Stimulated activated CD8-positive, alpha-beta memory T cell treated with anti-CD3 and anti-CD28 coated beads, Interleukin-7, amount 100 ng/mL, for 24 hours (primary cell): ENCODE measurements around the gene PCBD2.
"Not testable (repeated sequence)": the region's sequence is repeated elsewhere in the genome, so short reads cannot be mapped to it uniquely, and the experiment has no call there.

Experiments
- DNase-seq: peaks from one replicate; pipeline ENCODE4 v3.0.0-alpha.2; 2020; ENCODE audit warnings: low read depth

Gene PCBD2

DNA sequence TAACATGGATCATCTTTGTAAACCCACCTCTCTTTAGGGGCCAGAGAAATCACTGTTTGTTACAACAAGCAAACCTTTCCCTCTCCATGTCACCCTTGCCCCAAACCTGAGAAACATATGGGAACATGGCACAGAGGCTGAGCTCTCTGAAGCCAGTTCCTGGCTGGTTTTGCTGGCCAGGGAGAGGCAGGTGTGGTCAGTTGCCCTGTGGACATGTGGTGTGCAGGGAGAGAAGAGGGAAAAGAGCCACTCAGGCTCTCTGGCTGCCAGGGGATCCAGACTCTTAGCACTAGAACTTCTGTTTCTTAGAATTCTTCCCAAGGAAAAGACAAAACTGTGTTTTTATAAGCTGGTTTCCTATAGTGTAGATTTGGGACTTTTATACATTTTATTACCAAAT, 58.2 kb downstream of the PCBD2 start:
- no peak for DNase-seq

GRCh38 chr5:134964359-134965270, 59.7 kb downstream of the PCBD2 start:
- DNase-seq = no peak

- DNase-seq = no peak
Observed at GRCh38 chr5:134965271-134965825, 60.4 kb downstream of the PCBD2 start.

- no peak for DNase-seq
Observed at GRCh38 chr5:134967607-134968006, 62.7 kb downstream of the PCBD2 start, which contains the start of gene CATSPER3. Gene CATSPER3 (plus strand): TSS chr5:134967907. CDS start chr5:134967992, 85 bp downstream.

- DNase-seq = no peak
Observed at GRCh38 chr5:134968055-134968454, 63.1 kb downstream of the PCBD2 start.

DNA sequence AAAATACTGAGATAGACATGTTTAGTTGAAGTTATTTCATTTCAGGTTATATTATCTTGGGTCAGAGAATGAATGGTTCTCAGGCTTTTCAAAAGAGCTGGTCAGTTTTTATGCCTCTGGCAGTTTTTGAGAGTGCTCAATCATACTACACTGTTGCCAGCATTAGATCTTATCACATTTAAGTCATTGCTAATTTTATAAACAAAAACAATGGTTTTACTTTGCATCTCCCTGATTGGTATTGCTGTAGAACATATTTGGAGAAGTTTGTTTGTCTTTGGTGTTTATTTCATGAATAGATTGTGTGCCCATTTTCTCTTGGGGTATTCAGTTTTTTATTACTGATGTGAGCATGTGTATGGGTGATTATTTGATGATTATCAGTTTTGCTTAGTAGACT, 64.2 kb downstream of the PCBD2 start:
- DNase-seq = no peak

DNA sequence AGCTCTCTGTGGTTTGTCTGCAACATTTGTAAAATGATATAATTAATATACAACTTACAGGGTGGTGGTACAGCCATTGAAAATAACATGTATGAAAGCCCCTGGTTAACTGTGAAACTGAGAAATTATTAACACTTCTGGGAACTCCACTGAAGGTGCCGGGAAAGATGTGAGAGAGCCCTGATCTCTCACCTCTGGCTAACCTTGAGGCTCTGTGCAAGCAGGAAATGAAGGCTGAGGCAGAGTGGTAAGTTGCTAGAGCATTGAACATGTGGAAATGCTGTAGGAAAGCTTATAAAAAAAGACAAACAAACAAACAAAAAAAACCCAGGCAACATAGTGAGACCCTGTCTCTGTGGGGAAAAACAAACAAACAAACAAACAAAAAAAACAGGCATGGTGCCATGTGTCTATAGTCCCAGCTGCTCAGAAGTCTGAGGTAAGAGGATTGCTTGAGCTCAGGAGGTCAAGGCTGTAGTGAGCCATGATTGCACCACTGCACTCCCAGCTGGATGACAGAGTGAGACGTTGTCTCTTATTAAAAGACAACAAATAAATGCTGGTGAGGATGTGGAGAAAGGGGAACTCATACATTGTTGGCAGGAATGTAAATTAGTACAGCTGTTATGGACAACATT, 70.3 kb downstream of the PCBD2 start:
- DNase-seq = no peak

- no peak for DNase-seq
Observed at GRCh38 chr5:134975843-134976242, 70.9 kb downstream of the PCBD2 start.

DNA sequence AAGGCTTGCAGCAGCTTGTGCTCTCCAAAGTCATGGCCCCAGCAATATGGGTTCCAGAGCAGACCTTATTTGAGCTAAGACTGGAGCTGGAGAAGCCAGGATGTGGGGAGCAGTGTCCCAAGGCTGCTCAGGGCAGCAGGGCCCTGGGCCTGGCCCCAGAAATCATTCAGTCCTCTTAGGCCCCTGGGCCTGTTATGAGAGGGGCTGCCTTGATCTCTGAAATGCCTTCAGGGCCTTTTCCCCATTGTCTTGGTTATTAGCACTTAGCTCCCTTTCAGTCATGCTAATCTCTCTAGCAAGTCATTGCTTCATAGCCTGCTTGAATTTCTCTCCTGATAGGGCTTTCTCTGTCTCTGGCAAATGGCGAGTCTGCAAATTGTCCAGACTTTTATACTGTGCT, 71.9 kb downstream of the PCBD2 start:
- no peak for DNase-seq

DNA sequence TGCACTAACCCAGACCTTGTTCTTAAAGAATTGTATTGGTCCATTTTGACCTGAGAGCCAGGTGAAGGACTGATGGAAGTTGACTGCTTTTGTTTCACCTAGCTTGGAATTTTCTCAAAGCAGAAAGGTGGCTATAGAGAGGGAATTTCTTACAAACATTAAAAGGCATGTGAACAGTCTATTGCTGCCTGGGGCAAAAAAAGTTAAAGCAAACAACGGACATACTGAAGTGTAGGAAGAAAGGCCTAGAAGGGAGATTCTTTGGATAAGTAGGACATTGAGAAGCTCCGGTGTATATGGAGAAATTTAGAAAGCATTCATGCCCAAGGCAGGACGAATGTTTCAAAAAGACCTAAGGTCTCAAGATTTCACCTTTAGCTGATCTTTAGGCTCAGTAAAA, 74.5 kb downstream of the PCBD2 start:
- no peak for DNase-seq

GRCh38 chr5:134982230-134982629, 77.3 kb downstream of the PCBD2 start:
- DNase-seq = no peak

DNA sequence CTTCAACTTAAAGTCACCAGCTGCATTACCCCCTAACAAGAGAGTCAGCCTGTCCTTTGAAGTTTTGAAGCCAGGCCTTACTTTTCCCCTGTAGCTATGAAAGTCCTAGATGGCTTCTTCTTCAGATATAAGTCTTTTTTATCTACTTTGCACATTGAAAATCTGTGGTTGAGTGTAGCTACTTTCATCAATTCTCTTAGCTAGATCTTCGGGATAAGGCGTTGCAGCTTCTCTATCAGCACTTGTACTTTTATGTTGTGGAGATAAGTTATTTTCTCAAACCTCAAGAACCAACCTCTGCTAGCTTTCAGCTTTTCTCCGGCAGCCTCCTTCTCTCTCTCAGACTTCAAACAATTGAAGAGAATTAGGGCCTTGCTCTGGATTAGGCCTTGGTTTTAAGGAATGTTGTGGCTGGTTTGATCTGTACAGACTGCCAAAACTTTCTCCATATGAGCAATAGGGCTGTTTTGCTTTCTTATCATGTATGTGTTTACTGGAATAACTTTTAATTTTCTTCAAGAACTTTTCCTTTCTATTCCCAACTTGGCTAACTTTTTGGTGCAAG, 84.4 kb downstream of the PCBD2 start:
- no peak for DNase-seq

GRCh38 chr5:134990183-134990582, 85.3 kb downstream of the PCBD2 start:
- not testable (repeated sequence) for DNase-seq

DNA sequence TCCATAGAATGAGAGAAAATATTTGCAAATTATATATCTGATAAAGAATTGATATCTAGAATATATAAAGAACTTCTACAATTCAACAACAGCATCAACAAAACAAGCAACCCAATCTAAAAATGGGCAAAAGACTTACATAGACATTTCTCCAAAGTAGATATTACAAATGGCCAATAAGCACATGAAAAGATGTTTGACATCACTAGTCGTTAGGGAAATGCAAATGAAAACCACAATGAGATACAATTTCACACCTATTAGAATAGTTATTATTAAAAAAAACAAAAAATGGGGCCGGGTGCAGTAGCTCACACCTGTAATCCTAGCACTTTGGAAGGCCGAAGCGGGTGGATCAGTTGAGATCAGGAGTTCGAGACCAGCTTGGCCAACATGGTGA, 87.2 kb downstream of the PCBD2 start:
- no peak for DNase-seq

DNA sequence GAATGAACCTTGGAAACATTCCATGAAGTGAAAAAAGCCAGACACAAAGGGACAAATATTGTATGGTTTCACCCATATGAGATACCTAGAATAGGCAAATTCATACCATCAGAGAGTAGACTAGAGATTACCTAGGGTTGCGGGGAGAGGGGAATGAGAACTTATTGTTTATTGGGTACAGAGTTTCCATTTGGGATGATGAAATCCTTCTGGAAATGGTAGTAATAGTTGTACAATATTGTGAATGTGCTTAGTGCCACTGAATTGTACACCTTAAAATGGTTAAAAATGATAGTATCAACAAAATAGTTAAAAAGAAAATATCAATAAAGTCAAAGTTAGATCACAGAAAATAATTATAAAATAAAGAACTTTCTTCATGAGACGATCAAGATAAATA, 88.2 kb downstream of the PCBD2 start:
- no peak for DNase-seq

GRCh38 chr5:134994560-134995156, 89.7 kb downstream of the PCBD2 start:
- DNase-seq = no peak

DNA sequence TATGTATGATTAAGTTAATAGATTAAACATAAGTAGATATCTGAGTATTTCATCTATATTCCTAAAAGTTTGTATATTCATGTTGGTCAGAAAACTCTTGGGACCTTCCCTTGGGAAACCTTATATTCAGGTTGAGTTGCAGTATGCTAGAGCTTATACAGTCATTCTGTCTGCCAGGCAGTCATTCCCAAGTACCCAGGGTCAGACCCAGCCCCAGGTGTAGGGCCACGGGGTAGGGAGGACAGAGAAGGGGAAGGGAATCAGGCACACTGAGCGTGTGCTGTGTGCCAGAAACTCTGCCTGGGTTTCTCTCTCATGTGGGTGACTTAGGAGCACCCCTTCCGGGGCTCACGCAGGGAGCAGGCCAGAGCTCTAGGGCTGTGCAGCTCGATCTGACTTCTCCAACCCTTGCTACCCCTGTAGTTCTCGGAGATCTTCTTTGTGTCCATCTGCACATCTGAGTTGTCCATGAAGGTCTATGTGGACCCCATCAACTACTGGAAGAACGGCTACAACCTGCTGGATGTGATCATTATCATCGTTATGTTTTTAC, 91.0 kb downstream of the PCBD2 start:
- DNase-seq = no peak

- DNase-seq = no peak
Observed at GRCh38 chr5:134997015-134997414, 92.1 kb downstream of the PCBD2 start.

DNA sequence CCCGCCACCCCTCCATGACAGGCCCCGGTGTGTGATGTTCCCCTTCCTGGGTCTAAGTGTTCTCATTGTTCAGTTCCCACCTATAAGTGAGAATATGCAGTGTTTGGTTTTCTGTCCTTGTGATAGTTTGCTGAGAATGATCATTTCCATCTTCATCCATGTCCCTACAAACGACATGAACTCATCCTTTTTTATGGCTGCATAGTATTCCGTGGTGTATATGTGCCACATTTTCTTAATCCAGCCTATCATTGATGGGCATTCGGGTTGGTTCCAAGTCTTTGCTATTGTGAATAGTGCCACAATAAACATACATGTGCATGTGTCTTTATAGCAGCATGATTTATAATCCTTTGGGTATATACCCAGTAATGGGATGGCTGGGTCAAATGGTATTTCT, 93.1 kb downstream of the PCBD2 start:
- DNase-seq = not testable (repeated sequence)

DNA sequence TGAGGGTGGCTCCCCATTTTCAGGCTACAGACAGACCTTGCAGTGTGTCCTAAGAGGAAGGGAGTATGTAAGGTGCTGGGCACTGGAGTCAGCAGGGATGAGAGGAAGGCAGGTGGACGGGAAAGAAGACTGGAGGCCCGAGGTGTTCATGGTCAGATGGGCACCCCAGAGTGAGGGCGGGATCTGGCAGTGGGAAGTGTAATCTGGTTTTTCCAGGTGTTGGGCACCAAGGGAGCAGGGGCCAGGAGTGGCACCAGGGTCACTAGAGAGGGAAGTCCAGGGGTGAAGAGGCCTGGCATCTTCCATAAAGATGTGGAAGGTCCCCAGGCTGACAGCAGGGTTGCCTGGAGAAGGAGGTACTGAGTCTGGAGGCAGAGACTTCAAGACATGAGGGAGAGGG, 99.4 kb downstream of the PCBD2 start:
- DNase-seq = no peak

DNA sequence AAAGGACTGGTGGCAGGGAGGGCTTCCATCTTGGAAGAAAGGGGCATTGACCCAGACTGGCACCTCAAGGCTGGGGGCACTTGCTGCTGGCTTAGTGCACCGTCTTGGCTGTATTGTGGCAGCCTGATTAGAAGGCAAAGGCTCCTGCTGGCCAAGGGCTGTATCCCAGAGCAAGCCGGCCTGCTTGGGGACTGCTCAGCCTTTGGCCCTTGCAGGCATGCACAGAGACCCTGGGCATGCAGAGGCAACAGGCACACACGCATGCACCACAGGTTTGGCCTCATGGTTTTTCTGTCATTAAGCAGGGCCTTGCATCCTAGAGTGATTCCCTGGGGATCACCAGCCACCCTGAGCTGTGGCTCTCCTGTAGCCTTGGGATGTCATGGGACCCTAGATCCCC, 100.1 kb downstream of the PCBD2 start:
- no peak for DNase-seq

GRCh38 chr5:135007305-135007704, 102.4 kb downstream of the PCBD2 start:
- DNase-seq = no peak
